ENCODE results near the gene KRT75. TPM values are rescaled to one million over a fixed set of nuclear protein-coding genes. Genes with fewer than 3 reads are reported as not detected.

KRT75 gene
- total and polyA plus RNA-seq, 2 of the 13 experiments (the other 11 are each of a cell fraction or from before 2014, with no cell fraction given) = not detected

DNA sequence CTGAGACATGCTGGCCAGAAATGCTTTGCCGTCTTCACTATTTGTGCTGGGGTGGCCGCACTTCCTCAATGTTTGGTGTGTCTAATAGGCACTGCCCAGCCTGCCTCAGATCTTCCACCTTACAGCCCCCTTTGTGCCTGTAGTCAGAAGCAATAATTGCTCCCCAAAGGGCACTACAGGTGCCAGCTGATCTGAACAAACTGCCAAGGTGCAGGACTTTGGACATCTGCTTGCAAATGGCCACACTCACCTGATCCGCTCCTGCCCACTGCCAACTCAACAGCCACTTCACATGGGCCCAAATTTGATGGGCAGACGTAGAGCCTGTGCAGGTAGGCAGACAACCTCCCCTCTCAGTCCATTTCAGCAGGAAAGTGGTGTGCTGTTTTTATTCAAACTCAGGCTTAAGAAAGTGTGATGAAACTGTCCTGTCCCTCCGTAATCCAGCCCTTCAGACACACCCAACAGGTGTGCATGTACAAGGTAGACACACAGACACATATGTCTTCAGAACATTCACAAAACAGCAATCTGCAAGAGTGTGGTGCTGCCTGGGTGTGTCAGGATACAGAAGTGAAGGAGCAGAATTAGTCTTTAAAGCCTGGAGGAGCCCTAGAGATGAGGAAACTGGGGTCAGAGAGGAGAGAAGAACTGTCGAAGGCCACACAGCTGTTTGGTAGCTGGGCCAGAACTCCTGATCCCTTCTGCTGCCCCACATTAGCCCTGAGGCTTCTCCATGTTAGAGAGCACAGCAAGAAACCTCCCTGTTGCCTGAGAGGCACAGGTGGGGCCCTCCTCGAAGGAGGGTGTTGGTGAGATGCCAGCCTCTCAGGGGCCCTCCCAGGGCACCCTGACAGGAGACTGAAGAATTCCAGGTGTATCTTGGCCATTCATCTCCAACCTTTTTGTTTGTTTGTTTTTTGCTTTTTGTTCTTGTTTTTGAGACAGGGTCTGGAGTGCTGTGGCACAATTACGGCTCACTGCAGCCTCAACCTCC, 4.4 kb upstream of the KRT75 start (continued):
- TF ChIP-seq ZNF230 (CRISPR knock-in tag; IDR thresholded peaks at IDR 0.05) (no peak), PHF20 (CRISPR knock-in tag; IDR thresholded peaks at IDR 0.05) (no peak), ZNF234 (CRISPR knock-in tag; conservative IDR thresholded peaks at IDR 0.05) (no peak), SALL2 (CRISPR knock-in tag; IDR thresholded peaks at IDR 0.05) (no peak)

DNA sequence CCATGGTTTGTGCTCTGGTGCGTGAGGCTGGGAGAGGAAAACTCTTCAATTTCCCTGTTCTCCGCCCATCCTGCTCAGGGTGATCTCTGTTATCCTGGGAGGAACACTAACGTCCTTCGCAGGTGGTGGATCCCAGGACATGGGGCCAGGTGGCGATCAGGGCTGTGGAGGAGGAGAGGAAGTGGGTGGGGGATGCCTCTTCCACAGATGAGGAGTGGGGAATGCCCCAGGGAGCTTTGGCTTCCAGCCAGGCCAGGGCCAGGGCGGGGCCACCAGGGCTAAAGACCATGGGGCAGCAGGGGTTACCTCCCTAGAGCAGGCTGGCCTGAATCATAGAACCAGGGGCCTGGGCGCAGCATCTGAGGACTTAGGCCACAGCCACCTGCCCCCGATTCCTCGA, 3.3 kb upstream of the KRT75 start:
- Histone ChIP-seq H3K9me3 (ENCODE audit: low read length) (no peaks in the 10 kb centered on the region), H3K27me3 (ENCODE audit: control insufficient read depth in 1 of 2, insufficient read depth in 2 of 2, low read length in 2 of 2) (peaks cover 3 to 4% of the 10 kb centered on the region in 2 experiments; a peak in 3 of 5 replicates), H3K79me2 (ENCODE audit: insufficient read depth, low read length) (no peaks in the 10 kb centered on the region), H3K4me1 (ENCODE audit: insufficient read depth, low read length) (peaks cover 13% of the 10 kb centered on the region), H3K36me3 (replicated peaks in 1 of 2; ENCODE audit: control insufficient read depth in 1 of 2, insufficient read depth in 2 of 2, low read length in 2 of 2) (no peaks in the 10 kb centered on the region), H3K4me3 (replicated peaks in 1 of 3; ENCODE audit: insufficient read depth in 1 of 3, low read depth in 2 of 3, low read length in 3 of 3) (no peak overlapping the region), H3K4me2 (ENCODE audit: low read depth, low read length) (no peak overlapping the region), H3K9ac (ENCODE audit: insufficient read depth, low read depth, low read length) (no peak overlapping the region), H3K27ac (ENCODE audit: extremely low read length, insufficient read depth, low read length) (no peak overlapping the region), H4K20me1 (ENCODE audit: insufficient read depth, low read length) (no peaks in the 10 kb centered on the region), H2AFZ (ENCODE audit: low read length) (no peak overlapping the region)
- ATAC-seq (no peak), DNase-seq (ENCODE audit: low spot score) (no peak), FAIRE-seq (no peak)
- WGBS (ENCODE audit: low lambda C conversion rate) = 36% methylated on average over 4 of the region's 9 CpGs
- CTCF ChIA-PET (ENCODE audit: low intra/inter-chr PET ratio, low total read pairs) = no interaction called here
- BruUV-seq (replicated peaks) = no TSS peak
- intact Hi-C loops (cut with micrococcal nuclease; ENCODE audit: unreplicated experiment) (no loop called here), in situ Hi-C loops (cut with HindIII; ENCODE audit: extremely low pct_ligation_motif_present, low pct_unique_long_range_greater_than_20kb) (no loop called here)
- POLR2A ChIA-PET = no interaction called here
- TF ChIP-seq ZNF674 (CRISPR knock-in tag; IDR thresholded peaks at IDR 0.05; ENCODE audit: low read depth) (no peak), PRPF4 (IDR thresholded peaks at IDR 0.05; ENCODE audit: low read depth, low read length, poor library complexity, severe bottlenecking) (no peak), TERF1 (CRISPR knock-in tag; IDR thresholded peaks at IDR 0.05) (no peak), ZFYVE20 (CRISPR knock-in tag; IDR thresholded peaks at IDR 0.05; ENCODE audit: borderline replicate concordance, low read depth) (no peak), DPF2 (CRISPR knock-in tag; IDR thresholded peaks at IDR 0.05; ENCODE audit: borderline replicate concordance, low read depth) (no peak), RFXANK (CRISPR knock-in tag; IDR thresholded peaks at IDR 0.05) (no peak), NAIF1 (CRISPR knock-in tag; IDR thresholded peaks at IDR 0.05; ENCODE audit: borderline replicate concordance) (no peak), SUZ12 (IDR thresholded peaks at IDR 0.05; ENCODE audit: low read depth, low read length) (no peak), GLI4 (CRISPR knock-in tag; IDR thresholded peaks at IDR 0.05; ENCODE audit: borderline replicate concordance) (no peak), HMG20A (CRISPR knock-in tag; IDR thresholded peaks at IDR 0.05; ENCODE audit: borderline replicate concordance) (no peak), ZNF362 (CRISPR knock-in tag; IDR thresholded peaks at IDR 0.05; ENCODE audit: borderline replicate concordance) (no peak), ZNF737 (CRISPR knock-in tag; IDR thresholded peaks at IDR 0.05; ENCODE audit: borderline replicate concordance) (no peak), NFYC (CRISPR knock-in tag; IDR thresholded peaks at IDR 0.05) (no peak), ZNF264 (CRISPR knock-in tag; IDR thresholded peaks at IDR 0.05) (no peak)
- TF ChIP-seq, protein P1, sequence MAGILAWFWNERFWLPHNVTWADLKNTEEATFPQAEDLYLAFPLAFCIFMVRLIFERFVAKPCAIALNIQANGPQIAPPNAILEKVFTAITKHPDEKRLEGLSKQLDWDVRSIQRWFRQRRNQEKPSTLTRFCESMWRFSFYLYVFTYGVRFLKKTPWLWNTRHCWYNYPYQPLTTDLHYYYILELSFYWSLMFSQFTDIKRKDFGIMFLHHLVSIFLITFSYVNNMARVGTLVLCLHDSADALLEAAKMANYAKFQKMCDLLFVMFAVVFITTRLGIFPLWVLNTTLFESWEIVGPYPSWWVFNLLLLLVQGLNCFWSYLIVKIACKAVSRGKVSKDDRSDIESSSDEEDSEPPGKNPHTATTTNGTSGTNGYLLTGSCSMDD (CRISPR knock-in tag; IDR thresholded peaks at IDR 0.05) = no peak
